ENCODE results near the gene HOXD3. TPM values are rescaled to one million over a fixed set of nuclear protein-coding genes. Genes with fewer than 3 reads are reported as not detected.
A peak's percentile ranks its signal among the peaks of the same experiment; 100 is the strongest.

HOXD3 gene
- total and polyA plus RNA-seq, 9 of the 15 experiments (the other 6 are each of a cell fraction or from before 2014, with no cell fraction given): not detected

GRCh38 chr2:176118601-176119339 lies 38.3 kb upstream of the HOXD3 start (continued):
- TF ChIP-seq CEBPZ (IDR thresholded peaks at IDR 0.05; ENCODE audit: borderline replicate concordance, low read depth, low read length) (no peak), CBFA2T3 (IDR thresholded peaks at IDR 0.05) (no peak), ZNF583 (CRISPR knock-in tag; IDR thresholded peaks at IDR 0.05) (no peak), HNRNPH1 (optimal IDR thresholded peaks at IDR 0.05; ENCODE audit: low read depth, low read length) (no peak), VEZF1 (CRISPR knock-in tag; IDR thresholded peaks at IDR 0.05) (no peak), ZNF165 (CRISPR knock-in tag; IDR thresholded peaks at IDR 0.05; ENCODE audit: borderline replicate concordance) (no peak), PATZ1 (CRISPR knock-in tag; IDR thresholded peaks at IDR 0.05; ENCODE audit: borderline replicate concordance) (no peak), CBX1 (IDR thresholded peaks at IDR 0.05; ENCODE audit: low read depth) (no peak), CREBBP (IDR thresholded peaks at IDR 0.05; ENCODE audit: low read depth, low read length) (no peak), CTCF (IDR thresholded peaks at IDR 0.05 in 2 of 3, conservative IDR thresholded peaks at IDR 0.05 in 1 of 3; ENCODE audit: insufficient read depth in 2 of 3, low read depth in 1 of 3, low read length in 3 of 3) (peak; percentile 67 to 82 (median 72)), ZBED1 (IDR thresholded peaks at IDR 0.05) (no peak), BCLAF1 (IDR thresholded peaks at IDR 0.05; ENCODE audit: borderline replicate concordance in 1 of 2, control insufficient read depth in 1 of 2, low read depth in 2 of 2, low read length in 1 of 2) (no peak), KLF6 (CRISPR knock-in tag; IDR thresholded peaks at IDR 0.05; ENCODE audit: borderline replicate concordance) (no peak), C11orf30 (IDR thresholded peaks at IDR 0.05; ENCODE audit: low read depth) (no peak), EZH2 (IDR thresholded peaks at IDR 0.05; ENCODE audit: borderline replicate concordance, low read depth, low read length) (peak; percentile 82; the same call in 1 of the 2 replicates)

Measured in K562 (cell line).